CD14-positive monocyte (primary cell): ENCODE measurements around the gene HK1. TPM values are rescaled to one million over a fixed set of nuclear protein-coding genes. Genes with fewer than 3 reads are reported as not detected.

Source experiments
- DNase-seq, 3 donors: peaks; one replicate each; pipeline ENCODE4 v3.0.0-alpha.2; 2011 to 2022
- H2AFZ ChIP-seq: 2 replicates; pipeline ENCODE4 v1.6.0; 2012; ENCODE audit warnings: mild to moderate bottlenecking, low read depth, low read length, inconsistent platforms; ENCODE audit not compliant: insufficient read depth, poor library complexity, severe bottlenecking
- H3K27ac ChIP-seq, 2 donors: 1 replicate in 1 of 2; 2 replicates in 1 of 2; pipeline ENCODE4 v1.5.1; 2012 to 2013; ENCODE audit warnings: low read length in 2 of 2, control low read depth in 1 of 2, inconsistent platforms in 1 of 2, low read depth in 1 of 2, mild to moderate bottlenecking in 1 of 2
- H3K27me3 ChIP-seq, 2 donors: one replicate each; pipeline versions ENCODE4 v1.6.0 to v1.6.1; 2011 to 2013; ENCODE audit warnings: low read length in 2 of 2; ENCODE audit not compliant: control insufficient read depth in 2 of 2, insufficient read depth in 2 of 2
- H3K36me3 ChIP-seq, 2 donors: replicated peaks in 1 of 2; 1 replicate in 1 of 2; 2 replicates in 1 of 2; pipeline versions ENCODE4 v1.5.1 to v1.6.1; 2012 to 2013; ENCODE audit warnings: low read length in 2 of 2, control low read depth in 1 of 2, inconsistent platforms in 1 of 2, mild to moderate bottlenecking in 1 of 2; ENCODE audit not compliant: insufficient read depth in 2 of 2, control insufficient read depth in 1 of 2
- H3K4me1 ChIP-seq, 2 donors: 1 replicate in 1 of 2; 2 replicates in 1 of 2; pipeline versions ENCODE4 v1.5.1 to v1.6.1; 2012 to 2013; ENCODE audit warnings: low read length in 2 of 2, control low read depth in 1 of 2, inconsistent platforms in 1 of 2, mild to moderate bottlenecking in 1 of 2, moderate library complexity in 1 of 2; ENCODE audit not compliant: insufficient read depth in 2 of 2, control insufficient read depth in 1 of 2
- H3K4me2 ChIP-seq: replicated peaks from 2 replicates; pipeline ENCODE3; 2012; ENCODE audit warnings: low read length, moderate library complexity, mild to moderate bottlenecking; ENCODE audit not compliant: poor library complexity, severe bottlenecking; ENCODE audit errors: extremely low read depth
- H3K4me3 ChIP-seq, 3 experiments: fragments of 200-600 bp in 1 of 3; sonication (generic) in 1 of 3; replicated peaks in 1 of 3; 1 replicate in 2 of 3; 2 replicates in 1 of 3; pipeline ENCODE4 v1.5.1; 2011 to 2013; ENCODE audit warnings: low read length in 3 of 3, mild to moderate bottlenecking in 3 of 3, control low read depth in 2 of 3, low read depth in 2 of 3, inconsistent platforms in 1 of 3, moderate library complexity in 1 of 3
- H3K79me2 ChIP-seq: 2 replicates; pipeline ENCODE4 v1.6.0; 2012; ENCODE audit warnings: mild to moderate bottlenecking, control low read depth, inconsistent platforms, low read length, moderate library complexity; ENCODE audit not compliant: insufficient read depth
- H3K9ac ChIP-seq: 2 replicates; pipeline ENCODE4 v1.6.0; 2017; ENCODE audit warnings: low read length, mild to moderate bottlenecking; ENCODE audit not compliant: insufficient read depth, poor library complexity, severe bottlenecking
- H3K9me3 ChIP-seq, 2 donors: replicated peaks in 1 of 2; 1 replicate in 1 of 2; 2 replicates in 1 of 2; pipeline versions ENCODE4 v1.5.1 to v1.6.1; 2012 to 2013; ENCODE audit warnings: low read length in 2 of 2, control low read depth in 1 of 2; ENCODE audit not compliant: control insufficient read depth in 1 of 2, insufficient read depth in 1 of 2
- H4K20me1 ChIP-seq: 2 replicates; pipeline ENCODE4 v1.6.0; 2012; ENCODE audit warnings: mild to moderate bottlenecking, low read length, control low read depth, moderate library complexity; ENCODE audit not compliant: insufficient read depth
- H3K27ac Mint-ChIP-seq, 7 donors: one replicate each; pipeline ENCODE4 v1.8.0; 2020; ENCODE audit warnings: mild to moderate bottlenecking in 7 of 7, mixed read lengths in 7 of 7, moderate library complexity in 6 of 7, inconsistent platforms in 2 of 7
- H3K27me3 Mint-ChIP-seq, 3 donors: one replicate each; pipeline ENCODE4 v1.8.0; 2021 to 2022; ENCODE audit warnings: low read depth in 3 of 3, mild to moderate bottlenecking in 3 of 3, mixed read lengths in 3 of 3, moderate library complexity in 3 of 3, inconsistent platforms in 1 of 3
- H3K36me3 Mint-ChIP-seq, 2 donors: one replicate each; pipeline ENCODE4 v1.8.0; 2020; ENCODE audit warnings: mixed read lengths in 2 of 2, inconsistent platforms in 1 of 2, mild to moderate bottlenecking in 1 of 2
- H3K4me1 Mint-ChIP-seq: one replicate; pipeline ENCODE4 v1.8.0; 2020; ENCODE audit warnings: mild to moderate bottlenecking, mixed read lengths
- H3K4me3 Mint-ChIP-seq, 2 donors: one replicate each; pipeline ENCODE4 v1.8.0; 2020; ENCODE audit warnings: mild to moderate bottlenecking in 2 of 2, mixed read lengths in 2 of 2, moderate library complexity in 1 of 2
- H3K9me3 Mint-ChIP-seq, 7 donors: one replicate each; pipeline ENCODE4 v1.8.0; 2020 to 2022; ENCODE audit warnings: mixed read lengths in 7 of 7, mild to moderate bottlenecking in 6 of 7, moderate library complexity in 6 of 7, inconsistent platforms in 2 of 7
- CTCF ChIP-seq: fragments of 200-600 bp; IDR thresholded peaks from one replicate; pipeline ENCODE4 v1.8.0; 2022; ENCODE audit warnings: antibody characterized with exemption, mild to moderate bottlenecking
- WGBS: methylation state at CpG from one replicate; pipeline ENCODE4 v1.1.5; 2013; ENCODE audit warnings: missing lambda C conversion rate; ENCODE audit not compliant: insufficient coverage; 5-methylcytosine and 5-hydroxymethylcytosine counted together
- intact Hi-C, 2 donors: fragments of 100-400 bp; cut with micrococcal nuclease; formaldehyde crosslinking; loops; one replicate each; pipeline versions ENCODE4 v1.15.0 to v1.15.1; 2023
- polyA plus RNA-seq, 3 donors: library from polyadenylated mRNA; depleted of rRNA in 1 of 3; unstranded in 2 of 3; stranded (reverse) in 1 of 3; fragments of 300-500 nt in 2 of 3; fragments of >200 nt in 1 of 3; fragmentation: Illumina TruSeq in 2 of 3; gene quantifications; 1 replicate in 2 of 3; 2 replicates in 1 of 3; pipeline ENCODE4 v1.2.3, GENCODE V29; 2012 to 2021

HK1 gene
- polyA plus RNA-seq, 3 donors = 57.9 to 146 (median 125) TPM

DNA sequence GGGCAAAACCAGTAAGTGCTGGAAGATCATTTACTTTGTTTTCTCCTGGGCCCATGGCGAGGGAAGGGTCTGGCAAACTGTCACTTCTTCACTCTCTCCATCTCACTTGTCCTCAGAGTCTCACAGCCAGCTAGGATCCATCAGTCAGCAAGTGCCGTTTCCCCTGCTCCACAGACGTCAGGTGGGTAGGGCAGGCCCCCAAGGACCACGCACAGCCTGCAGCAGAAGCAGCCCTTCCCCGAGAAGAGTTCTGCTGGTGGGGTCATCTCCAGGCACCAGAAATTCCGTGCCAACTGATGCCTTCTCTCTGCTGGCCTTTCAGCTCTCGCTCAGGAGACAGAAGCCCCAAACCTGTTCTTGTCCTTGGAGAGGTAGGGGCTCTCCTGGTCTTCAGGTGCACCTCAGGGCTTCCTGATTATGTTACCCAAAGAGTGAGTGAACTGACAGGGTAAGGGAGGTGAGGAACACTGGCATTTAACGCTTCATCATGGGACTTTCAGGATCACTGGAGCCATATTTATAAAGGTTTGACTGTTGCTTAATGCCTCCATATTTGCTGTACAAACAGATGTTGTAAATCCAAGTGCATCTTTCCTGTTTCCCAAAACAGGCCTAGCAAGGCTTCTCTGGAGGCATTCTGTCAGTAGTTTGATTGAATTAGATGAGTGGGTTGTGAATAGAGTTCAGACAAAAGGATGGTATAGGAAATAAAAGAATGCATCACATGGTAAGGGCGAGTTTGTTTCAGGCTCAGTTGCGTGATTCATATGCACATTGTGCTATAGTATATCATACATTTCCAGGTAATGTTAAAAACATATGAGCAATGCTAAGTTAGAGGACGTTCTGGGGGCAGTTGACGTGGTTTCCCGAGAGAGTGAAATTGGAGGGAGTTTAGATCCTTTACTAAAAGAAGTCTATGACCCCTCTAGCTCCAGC lies 159.3 kb downstream of the HK1 start:
- no peak overlapping the region for H3K4me2 ChIP-seq

More for the DNA sequence above, 159.3 kb downstream of the HK1 start:
- H3K9me3 Mint-ChIP-seq = peaks cover 0 to 5% (median 3%) of the 10 kb centered on the region in 7 donors
- Histone ChIP-seq H3K27me3 (no peaks in the 10 kb centered on the region), H3K9me3 (peaks cover 0 to 3% of the 10 kb centered on the region in 2 donors), H3K79me2 (no peaks in the 10 kb centered on the region), H2AFZ (no peak overlapping the region), H3K27ac (no peak overlapping the region), H3K4me1 (peaks cover 26 to 28% of the 10 kb centered on the region in 2 donors), H3K4me3 (no peak overlapping the region), H4K20me1 (no peaks in the 10 kb centered on the region), H3K9ac (no peak overlapping the region), H3K36me3 (no peaks in the 10 kb centered on the region)
- peaks cover 24% of the 10 kb centered on the region for H3K4me1 Mint-ChIP-seq
- 85% methylated on average over 8 of the region's 13 CpGs for WGBS
- H3K36me3 Mint-ChIP-seq = no peaks in the 10 kb centered on the region
- TF ChIP-seq CTCF = no peak
- no peak for DNase-seq
- peaks cover 0 to 9% (median 6%) of the 10 kb centered on the region in 3 donors for H3K27me3 Mint-ChIP-seq
- intact Hi-C loops = no loop called here
- H3K4me3 Mint-ChIP-seq = no peak overlapping the region
- no peak overlapping the region for H3K27ac Mint-ChIP-seq
